Neural cell (in vitro differentiated cells): ENCODE data around the gene NCBP3.

Source experiments
- EP300 ChIP-seq: fragments of 450-650 bp; conservative IDR thresholded peaks from 2 replicates; pipeline ENCODE4 v1.6.1; 2014; ENCODE audit warnings: antibody characterized with exemption, mild to moderate bottlenecking, moderate library complexity; ENCODE audit not compliant: poor library complexity, severe bottlenecking
- EZH2 ChIP-seq: fragments of 200-600, 300-800 bp; shearing (Covaris generic), sonication (generic); IDR thresholded peaks from 2 replicates; pipeline ENCODE4 v1.6.1; 2014; ENCODE audit warnings: antibody characterized with exemption, low read length, borderline replicate concordance, mild to moderate bottlenecking; ENCODE audit not compliant: insufficient read depth, poor library complexity, severe bottlenecking
- POLR2AphosphoS5 ChIP-seq: IDR thresholded peaks from 2 replicates; pipeline ENCODE4 v1.6.1; 2012
- SMC3 ChIP-seq: fragments of 450-650 bp; conservative IDR thresholded peaks from 2 replicates; pipeline ENCODE4 v1.6.1; 2014; ENCODE audit warnings: antibody characterized with exemption, mild to moderate bottlenecking, moderate library complexity; ENCODE audit not compliant: poor library complexity
- TF ChIP-seq, protein P1 (sequence below): fragments of 450-650 bp; IDR thresholded peaks from 2 replicates; pipeline ENCODE4 v1.5.1; 2014; ENCODE audit warnings: antibody characterized with exemption, mild to moderate bottlenecking, moderate library complexity; ENCODE audit not compliant: poor library complexity, severe bottlenecking

DNA sequence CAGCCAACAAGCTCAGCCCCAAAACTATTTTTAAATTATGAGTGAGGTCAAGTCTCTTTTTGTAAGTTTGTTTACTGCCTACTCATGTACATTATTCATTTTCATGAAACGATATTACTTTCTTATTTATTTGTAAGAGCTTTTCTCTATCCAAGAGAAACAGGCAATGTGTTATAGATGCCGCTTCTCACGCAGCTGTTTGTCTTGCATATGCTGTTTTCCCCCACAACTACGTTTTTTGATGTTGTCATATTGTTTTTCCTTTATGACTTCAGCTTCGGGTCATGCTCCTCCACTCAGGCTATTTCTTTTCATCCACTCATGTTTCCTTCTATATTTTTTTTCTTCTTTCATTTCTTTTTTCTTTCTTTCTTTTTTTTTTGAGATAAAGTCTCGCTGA is 65.1 kb downstream of the NCBP3 start:
- TF ChIP-seq, protein P1, sequence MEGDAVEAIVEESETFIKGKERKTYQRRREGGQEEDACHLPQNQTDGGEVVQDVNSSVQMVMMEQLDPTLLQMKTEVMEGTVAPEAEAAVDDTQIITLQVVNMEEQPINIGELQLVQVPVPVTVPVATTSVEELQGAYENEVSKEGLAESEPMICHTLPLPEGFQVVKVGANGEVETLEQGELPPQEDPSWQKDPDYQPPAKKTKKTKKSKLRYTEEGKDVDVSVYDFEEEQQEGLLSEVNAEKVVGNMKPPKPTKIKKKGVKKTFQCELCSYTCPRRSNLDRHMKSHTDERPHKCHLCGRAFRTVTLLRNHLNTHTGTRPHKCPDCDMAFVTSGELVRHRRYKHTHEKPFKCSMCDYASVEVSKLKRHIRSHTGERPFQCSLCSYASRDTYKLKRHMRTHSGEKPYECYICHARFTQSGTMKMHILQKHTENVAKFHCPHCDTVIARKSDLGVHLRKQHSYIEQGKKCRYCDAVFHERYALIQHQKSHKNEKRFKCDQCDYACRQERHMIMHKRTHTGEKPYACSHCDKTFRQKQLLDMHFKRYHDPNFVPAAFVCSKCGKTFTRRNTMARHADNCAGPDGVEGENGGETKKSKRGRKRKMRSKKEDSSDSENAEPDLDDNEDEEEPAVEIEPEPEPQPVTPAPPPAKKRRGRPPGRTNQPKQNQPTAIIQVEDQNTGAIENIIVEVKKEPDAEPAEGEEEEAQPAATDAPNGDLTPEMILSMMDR = no peak
- no peak for TF ChIP-seq SMC3
- TF ChIP-seq POLR2AphosphoS5 = no peak
- TF ChIP-seq EZH2 = no peak
- TF ChIP-seq EP300 = no peak
